Glutamatergic neuron (in vitro differentiated cells): Measurements from ENCODE around the gene PPEF2. TPM values are rescaled to one million over a fixed set of nuclear protein-coding genes. Genes with fewer than 3 reads are reported as not detected.

Experiments used
- DNase-seq: peaks from one replicate; pipeline ENCODE4 v3.0.0; 2022
- H3K27ac Mint-ChIP-seq: one replicate; pipeline ENCODE4 v1.8.0; 2020; ENCODE audit warnings: mild to moderate bottlenecking, mixed read lengths, inconsistent platforms; ENCODE audit not compliant: unreplicated experiment
- H3K27me3 Mint-ChIP-seq: one replicate; pipeline ENCODE4 v1.8.0; 2020; ENCODE audit warnings: mild to moderate bottlenecking, moderate library complexity, mixed read lengths, inconsistent platforms; ENCODE audit not compliant: unreplicated experiment
- H3K36me3 Mint-ChIP-seq: one replicate; pipeline ENCODE4 v1.8.0; 2020; ENCODE audit warnings: mild to moderate bottlenecking, mixed read lengths, inconsistent platforms; ENCODE audit not compliant: unreplicated experiment
- H3K4me1 Mint-ChIP-seq: one replicate; pipeline ENCODE4 v1.8.0; 2020; ENCODE audit warnings: mild to moderate bottlenecking, low read depth, mixed read lengths, inconsistent platforms; ENCODE audit not compliant: unreplicated experiment
- H3K4me3 Mint-ChIP-seq: one replicate; pipeline ENCODE4 v1.8.0; 2020; ENCODE audit warnings: mild to moderate bottlenecking, mixed read lengths, inconsistent platforms; ENCODE audit not compliant: unreplicated experiment
- H3K9me3 Mint-ChIP-seq: one replicate; pipeline ENCODE4 v1.8.0; 2020; ENCODE audit warnings: mild to moderate bottlenecking, moderate library complexity, mixed read lengths, inconsistent platforms; ENCODE audit not compliant: unreplicated experiment
- CTCF ChIP-seq: fragments of 200-600 bp; sonication (generic); IDR thresholded peaks from one replicate; pipeline ENCODE4 v1.5.0; 2021; ENCODE audit not compliant: partially characterized antibody, unreplicated experiment
- total RNA-seq: library from RNA; stranded (reverse); fragmentation: NEBNext Ultra II Directional; extraction: Animal tissue kit (Norgen Biotek cat#: 25700); gene quantifications from one replicate; pipeline ENCODE4 v1.2.1, GENCODE V29; 2021; ENCODE audit not compliant: unreplicated experiment

PPEF2 gene
- total RNA-seq, 1 donor from 2014 or later: not detected

- Mint-ChIP-seq H3K27me3 (no peaks in the 10 kb centered on the region), H3K27ac (no peak overlapping the region), H3K9me3 (no peaks in the 10 kb centered on the region), H3K4me3 (no peak overlapping the region), H3K4me1 (no peaks in the 10 kb centered on the region), H3K36me3 (no peaks in the 10 kb centered on the region)
- no peak for TF ChIP-seq CTCF
- no peak for DNase-seq
Observed at GRCh38 chr4:75820197-75820596, 82.1 kb downstream of the PPEF2 start.

- no peaks in the 10 kb centered on the region for H3K36me3 Mint-ChIP-seq
Observed at GRCh38 chr4:75819121-75819520, 83.1 kb downstream of the PPEF2 start.

GRCh38 chr4:75817901-75818300 is 84.4 kb downstream of the PPEF2 start:
- H3K4me1 Mint-ChIP-seq: no peaks in the 10 kb centered on the region
- H3K4me3 Mint-ChIP-seq: no peak overlapping the region
- H3K27me3 Mint-ChIP-seq: no peaks in the 10 kb centered on the region
- no peaks in the 10 kb centered on the region for H3K36me3 Mint-ChIP-seq
- H3K9me3 Mint-ChIP-seq: no peaks in the 10 kb centered on the region
- H3K27ac Mint-ChIP-seq: no peak overlapping the region
- DNase-seq: no peak
- no peak for TF ChIP-seq CTCF

More at GRCh38 chr4:75819121-75819520, 83.1 kb downstream of the PPEF2 start:
- no peaks in the 10 kb centered on the region for H3K27me3 Mint-ChIP-seq
- H3K27ac Mint-ChIP-seq: no peak overlapping the region
- no peaks in the 10 kb centered on the region for H3K9me3 Mint-ChIP-seq
- H3K4me3 Mint-ChIP-seq: no peak overlapping the region
- no peak for TF ChIP-seq CTCF
- DNase-seq: no peak
- no peaks in the 10 kb centered on the region for H3K4me1 Mint-ChIP-seq

Other genes starting within 250 kb of the PPEF2 start
- 245 TPM for gene G3BP2, start 229.0 kb downstream of the PPEF2 start, total RNA-seq
- 32.5 TPM for gene USO1, start 177.9 kb downstream of the PPEF2 start, total RNA-seq
- 13.7 TPM for gene NAAA, start 38.6 kb upstream of the PPEF2 start, total RNA-seq
- gene SDAD1, start 88.5 kb upstream of the PPEF2 start, total RNA-seq: 30.4 TPM
- not detected for gene CXCL9, start 105.1 kb upstream of the PPEF2 start, total RNA-seq
- gene CXCL10, start 121.0 kb upstream of the PPEF2 start, total RNA-seq: not detected
- gene CXCL11, start 133.6 kb upstream of the PPEF2 start, total RNA-seq: not detected
- gene ART3, start 172.3 kb upstream of the PPEF2 start, total RNA-seq: not detected
- 43.4 TPM for gene NUP54, start 245.9 kb upstream of the PPEF2 start, total RNA-seq